Heart left ventricle (tissue), 13 donors: ENCODE measurements around the gene RPTOR.

Experiments
- CTCF ChIP-seq, 12 donors: fragments of 200-600 bp; sonication (generic) in 4 of 12; IDR thresholded peaks; one replicate each; pipeline versions ENCODE4 v1.5.0 to v1.8.0; 2018 to 2022; ENCODE audit warnings: antibody characterized with exemption in 12 of 12, mild to moderate bottlenecking in 5 of 12
- POLR2A ChIP-seq, 2 donors: fragments of 450-650 bp; IDR thresholded peaks; one replicate each; pipeline ENCODE4 v1.6.1; 2017; ENCODE audit warnings: antibody characterized with exemption in 2 of 2, mild to moderate bottlenecking in 2 of 2, moderate library complexity in 2 of 2
- donor health status: ischemic (EF 13 %, LVEDD 7.1; RV severe dilation, severe dysfunction).
- donor health status: DM: no; HTN: yes; CAD: no.
- donor health status: DM: no; HTN: no; CAD: no.
- donor health status: ischemic (EF 25% LVEDD 6.9; RV normal size, moderate dysfunction).
- donor health status: ischemic (EF 25% LVEDD 5.7; RV mildly dilated, moderate dysfunction).
- donor health status: ischemic (EF 35%, LVEDD 5.7; RV mildly dilated, moderate dysfunction).
- donor health status: nonischemic (EF 11% LVEDD 7.7; RV severe dilation, severe dysfunction).
- donor health status: DM: yes; HTN: yes; CAD: no.
- donor health status: PGD.
- donor health status: ischemic (EF 29% LVEDD 5.4; RV normal size, mild dysfunction).
- donor health status: nonischemic (EF 23%, LVEDD 6.1; RV moderate dilation, normal function).

GRCh38 chr17:80877729-80878303 is 333.2 kb downstream of the RPTOR start:
- TF ChIP-seq CTCF (IDR thresholded peaks at IDR 0.05): no peak
- TF ChIP-seq POLR2A (IDR thresholded peaks at IDR 0.05): no peak
